GM21515 (cell line): Measurements from ENCODE around the gene AJM1.
"Not testable (repeated sequence)": the region's sequence is repeated elsewhere in the genome, so short reads cannot be mapped to it uniquely, and the experiment has no call there.

Experiments used
- ATAC-seq: cut with Tn5 transposase; IDR thresholded peaks from one replicate; pipeline ENCODE4 v1.9.1; 2021; ENCODE audit not compliant: unreplicated experiment

Gene AJM1

DNA sequence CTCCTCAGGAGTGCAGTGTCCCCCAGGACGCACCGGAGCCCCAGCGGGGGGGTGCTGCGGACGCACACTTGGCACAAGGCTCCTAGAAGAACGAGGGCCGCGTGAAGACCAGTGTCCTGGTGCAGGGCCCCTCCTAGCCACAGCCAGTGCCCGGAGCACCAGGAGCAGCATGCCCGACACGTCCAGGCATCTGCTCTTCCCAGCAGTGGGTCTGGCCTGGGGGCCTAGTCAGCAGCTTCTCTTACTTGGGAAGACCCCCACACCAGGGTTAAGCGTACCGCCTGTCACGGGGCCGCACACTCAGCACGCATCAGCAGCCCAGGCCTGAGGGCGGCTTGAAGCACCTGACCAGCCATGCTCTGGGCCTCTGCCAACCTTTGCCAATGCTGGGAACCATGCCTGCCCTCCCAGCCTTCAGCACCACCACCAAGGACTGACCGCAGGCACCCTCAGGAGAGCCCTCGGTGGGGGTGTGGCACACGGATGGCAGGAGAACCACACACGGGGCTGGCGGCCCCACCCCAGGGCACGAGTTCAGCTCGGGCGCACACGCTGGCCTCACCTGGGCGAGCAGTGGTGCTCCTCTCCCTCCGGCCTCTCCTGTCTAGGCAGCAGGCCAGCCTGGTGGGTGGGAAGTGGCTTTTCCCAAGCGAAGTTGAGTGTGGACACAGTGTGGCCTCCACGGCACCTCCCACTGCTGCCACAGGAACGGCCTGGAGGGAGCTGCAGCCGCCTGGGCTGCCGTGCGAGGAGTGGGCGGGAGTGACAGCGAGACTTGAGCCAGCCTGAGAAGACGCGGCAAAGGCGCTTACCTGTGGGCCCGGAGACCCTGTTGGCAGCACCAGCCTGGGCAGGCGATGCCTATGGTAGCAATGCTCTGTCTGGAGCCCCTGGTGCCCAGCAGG, 12.0 kb upstream of the AJM1 start:
- ATAC-seq: no peak

DNA sequence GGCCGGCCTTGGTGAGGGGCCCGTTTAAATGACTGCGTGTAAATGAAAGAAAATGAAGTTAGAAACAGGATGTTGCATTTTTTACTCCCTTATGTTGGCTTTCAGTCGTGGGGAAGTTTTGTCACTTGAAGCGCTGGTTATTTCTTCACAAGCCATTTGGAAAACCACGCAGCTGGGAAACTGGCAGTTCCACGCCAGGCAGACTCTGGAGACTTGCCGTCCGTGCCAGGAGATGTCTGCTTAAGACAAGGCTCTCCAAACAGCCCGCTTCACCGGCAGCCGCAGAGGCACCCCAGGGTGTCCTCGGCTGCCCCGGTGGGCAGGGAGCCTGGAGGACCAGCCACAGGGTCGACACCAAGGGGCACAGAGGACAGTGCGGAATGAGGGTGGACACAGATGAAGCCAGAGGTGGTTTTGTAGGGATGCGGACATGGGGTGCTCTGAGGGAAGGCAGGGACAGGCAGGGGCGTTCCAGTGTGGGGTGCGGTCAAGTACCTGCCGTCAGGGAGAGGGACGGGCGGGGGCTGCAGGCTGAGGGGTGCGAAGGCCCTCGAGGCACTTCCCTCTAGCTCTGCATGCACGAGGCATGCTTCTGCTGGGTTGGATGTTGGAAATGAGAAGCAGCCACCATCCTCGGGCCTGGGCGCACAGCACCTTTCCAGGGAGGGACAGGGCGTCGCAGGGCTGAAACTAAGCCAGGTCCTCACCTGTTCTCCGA, 11.1 kb upstream of the AJM1 start:
- no peak for ATAC-seq

DNA sequence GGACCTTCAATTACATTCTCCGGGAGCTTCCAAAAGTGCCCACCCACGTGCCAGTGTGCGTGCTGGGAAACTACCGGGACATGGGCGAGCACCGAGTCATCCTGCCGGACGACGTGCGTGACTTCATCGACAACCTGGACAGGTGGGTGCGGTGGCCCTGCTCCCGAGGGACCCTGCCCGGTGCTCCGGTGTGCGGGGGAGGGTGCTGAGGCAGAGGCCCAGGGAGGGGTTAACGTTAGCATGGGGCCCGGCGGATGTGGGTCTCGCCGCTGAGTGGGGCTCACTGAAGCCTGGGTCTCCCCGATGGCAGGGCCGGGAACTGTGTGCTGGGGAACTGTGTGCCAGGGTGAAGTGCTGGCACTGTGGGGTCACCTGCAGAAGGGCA, 10.6 kb upstream of the AJM1 start:
- no peak for ATAC-seq

DNA sequence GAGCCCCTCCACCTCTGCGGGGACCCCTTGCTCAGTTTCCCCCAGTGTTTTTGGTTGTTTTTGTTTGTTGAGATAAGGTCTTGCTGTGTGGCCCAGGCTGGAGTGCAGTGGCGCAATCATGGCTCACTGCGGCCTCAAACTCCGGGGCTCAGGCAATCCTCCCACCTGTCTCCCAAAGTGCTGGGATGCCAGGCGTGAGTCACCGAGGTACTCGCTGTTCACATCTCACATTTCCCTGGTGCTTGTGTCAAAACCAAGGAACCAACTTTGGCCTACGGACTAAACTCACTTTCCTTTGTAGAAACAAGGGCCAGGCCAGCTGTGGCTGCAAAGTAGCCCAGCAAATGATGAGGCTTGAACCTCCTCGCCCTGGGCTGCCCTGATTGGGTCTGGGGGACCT, 9.7 kb upstream of the AJM1 start:
- no peak for ATAC-seq

DNA sequence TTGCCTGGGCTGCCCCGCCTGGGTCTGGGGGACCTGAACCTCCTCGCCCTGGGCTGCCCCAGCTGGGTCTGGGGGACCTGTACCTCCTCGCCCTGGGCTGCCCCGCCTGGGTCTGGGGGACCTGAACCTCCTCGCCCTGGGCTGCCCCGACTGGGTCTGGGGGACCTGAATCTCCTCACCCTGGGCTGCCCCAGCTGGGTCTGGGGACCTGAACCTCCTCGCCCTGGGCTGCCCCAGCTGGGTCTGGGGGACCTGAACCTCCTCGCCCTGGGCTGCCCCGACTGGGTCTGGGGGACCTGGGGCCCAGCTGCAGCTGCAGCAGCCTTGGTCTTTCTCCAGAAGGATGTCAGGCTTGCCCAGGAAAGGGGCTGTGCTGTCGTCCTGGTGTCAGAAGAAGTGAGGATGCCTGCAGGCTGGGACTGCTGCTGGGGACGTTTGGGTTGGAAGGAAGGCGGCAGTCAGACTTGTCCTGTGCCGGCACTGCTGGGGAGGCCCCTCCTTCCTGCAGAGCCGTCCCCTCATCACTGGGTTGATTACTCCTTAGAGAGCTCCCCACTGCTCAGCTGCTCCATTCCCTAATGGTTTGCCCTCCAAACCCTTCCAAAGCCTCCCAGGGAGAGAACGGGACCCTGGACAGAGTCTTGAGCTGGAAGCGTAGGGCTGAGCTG, 8.8 kb upstream of the AJM1 start:
- not testable (repeated sequence) for ATAC-seq

DNA sequence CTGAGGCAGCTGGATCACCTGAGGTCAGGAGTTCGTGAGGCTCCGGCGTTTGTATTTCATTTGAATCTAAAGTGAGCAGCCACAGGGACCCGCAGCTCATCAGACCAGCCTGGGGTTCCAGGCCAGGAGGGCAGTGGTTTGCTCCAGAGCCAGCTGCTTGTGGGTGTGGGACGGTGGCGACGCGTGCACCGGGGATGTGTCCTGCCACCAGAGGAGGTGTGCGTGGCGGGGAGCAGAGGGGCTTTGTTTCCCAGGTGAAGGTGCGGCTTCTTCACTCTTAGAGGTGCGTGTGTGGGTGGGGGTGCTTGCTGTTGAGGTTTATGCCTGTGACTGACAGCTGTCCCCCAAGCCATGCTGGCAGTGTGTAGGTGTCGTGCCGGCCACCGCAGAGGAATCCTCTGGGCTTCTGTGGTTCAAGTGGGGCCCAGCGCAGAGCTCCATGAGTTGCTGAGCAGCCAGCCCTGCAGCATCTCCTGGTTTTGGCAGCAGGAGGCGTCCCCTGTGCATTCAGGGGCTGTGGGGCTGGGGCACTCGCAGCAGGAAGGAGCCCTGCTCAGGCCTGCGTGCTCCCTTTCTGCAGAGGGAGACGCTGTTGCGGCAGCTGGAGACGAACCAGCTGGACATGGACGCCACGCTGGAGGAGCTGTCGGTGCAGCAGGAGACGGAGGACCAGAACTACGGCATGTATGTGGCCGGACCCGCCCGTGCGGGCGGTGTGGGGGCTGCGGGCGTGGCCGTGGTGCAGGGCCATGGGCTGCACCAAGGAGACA, 6.9 kb upstream of the AJM1 start:
- ATAC-seq: no peak

DNA sequence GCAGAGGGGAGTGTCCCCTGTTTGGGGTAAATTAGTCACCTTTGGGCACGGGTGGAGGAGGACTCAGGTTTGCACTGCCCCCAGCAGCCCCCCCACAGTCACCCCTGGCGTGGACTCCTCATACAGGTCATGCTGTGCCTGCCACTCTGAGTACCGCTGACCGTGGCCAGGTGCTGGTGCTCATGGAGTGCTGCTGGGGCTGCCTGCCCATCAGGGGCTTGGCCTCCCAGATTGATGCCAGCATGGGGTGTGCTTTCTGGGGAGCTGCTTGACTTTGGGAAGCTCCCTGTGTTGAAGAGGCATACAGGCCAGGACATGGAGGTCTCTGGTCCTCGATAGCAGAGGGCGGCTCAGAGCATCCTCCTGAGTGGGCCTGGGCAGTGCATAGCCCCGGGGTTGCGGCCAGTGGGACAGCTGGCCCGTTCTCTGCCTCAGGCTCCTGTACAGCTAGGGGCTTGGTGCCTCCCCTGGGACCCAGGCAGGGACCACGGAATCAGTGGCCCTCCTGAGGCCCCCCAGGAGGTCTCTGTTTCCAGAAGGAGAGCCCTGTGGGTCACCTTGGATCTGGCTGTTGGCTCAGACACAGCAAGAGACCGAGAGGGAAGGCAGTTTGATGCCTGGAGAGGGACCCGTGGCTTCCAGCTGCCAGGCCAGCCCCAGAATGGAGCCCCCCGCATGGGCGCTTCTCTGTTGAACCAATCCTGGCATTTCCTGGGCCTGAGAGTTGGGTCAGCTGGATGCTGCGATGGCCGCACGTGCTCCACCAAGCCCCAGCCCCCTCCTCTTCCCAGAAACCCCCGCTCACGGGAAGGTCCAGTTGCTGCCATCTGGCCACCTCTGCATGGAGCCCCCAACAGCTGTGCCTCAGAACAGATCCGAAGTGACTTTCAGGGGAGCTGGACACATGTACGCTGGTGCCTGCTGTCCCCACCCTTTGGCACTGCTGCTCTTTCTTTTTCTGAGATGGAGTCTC, 6.1 kb upstream of the AJM1 start:
- ATAC-seq: no peak

DNA sequence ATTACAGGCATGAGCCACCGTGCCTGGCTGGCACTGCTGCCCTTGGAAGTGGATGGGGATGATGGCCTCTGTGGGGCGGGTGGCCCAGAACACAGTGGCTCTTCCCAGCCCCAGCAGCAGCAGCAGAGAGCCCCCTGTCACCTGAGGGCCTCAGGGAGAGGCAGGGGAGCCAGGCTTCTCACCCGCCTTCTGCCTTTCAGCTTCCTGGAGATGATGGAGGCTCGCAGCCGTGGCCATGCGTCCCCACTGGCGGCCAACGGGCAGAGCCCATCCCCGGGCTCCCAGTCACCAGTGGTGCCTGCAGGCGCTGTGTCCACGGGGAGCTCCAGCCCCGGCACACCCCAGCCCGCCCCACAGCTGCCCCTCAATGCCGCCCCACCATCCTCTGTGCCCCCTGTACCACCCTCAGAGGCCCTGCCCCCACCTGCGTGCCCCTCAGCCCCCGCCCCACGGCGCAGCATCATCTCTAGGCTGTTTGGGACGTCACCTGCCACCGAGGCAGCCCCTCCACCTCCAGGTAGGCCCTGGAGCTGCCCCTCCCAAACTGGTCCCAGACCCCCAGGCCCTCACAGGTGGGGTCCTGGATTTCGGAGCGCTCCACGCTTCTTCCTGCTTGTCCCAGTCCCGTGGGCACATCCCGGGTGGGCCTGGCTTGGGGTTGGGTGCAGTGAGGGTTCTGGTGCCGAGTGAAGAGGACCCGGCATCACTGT, 5.0 kb upstream of the AJM1 start:
- ATAC-seq: no peak

DNA sequence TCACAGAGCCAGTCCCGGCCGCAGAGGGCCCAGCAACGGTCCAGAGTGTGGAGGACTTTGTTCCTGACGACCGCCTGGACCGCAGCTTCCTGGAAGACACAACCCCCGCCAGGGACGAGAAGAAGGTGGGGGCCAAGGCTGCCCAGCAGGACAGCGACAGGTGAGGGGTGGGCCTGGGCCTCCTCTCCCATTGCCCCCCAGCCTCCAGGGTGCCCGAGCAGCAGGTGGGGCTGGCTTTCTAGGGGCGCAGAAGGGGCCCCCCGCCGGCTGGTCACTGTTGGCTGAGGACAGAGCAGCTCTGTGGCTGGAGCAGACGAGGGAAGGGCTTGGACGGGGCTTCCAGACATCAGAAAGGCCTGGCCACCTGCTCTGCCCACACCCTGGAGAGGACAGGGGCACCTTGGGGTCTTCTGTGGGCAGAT, 4.4 kb upstream of the AJM1 start:
- not testable (repeated sequence) for ATAC-seq

DNA sequence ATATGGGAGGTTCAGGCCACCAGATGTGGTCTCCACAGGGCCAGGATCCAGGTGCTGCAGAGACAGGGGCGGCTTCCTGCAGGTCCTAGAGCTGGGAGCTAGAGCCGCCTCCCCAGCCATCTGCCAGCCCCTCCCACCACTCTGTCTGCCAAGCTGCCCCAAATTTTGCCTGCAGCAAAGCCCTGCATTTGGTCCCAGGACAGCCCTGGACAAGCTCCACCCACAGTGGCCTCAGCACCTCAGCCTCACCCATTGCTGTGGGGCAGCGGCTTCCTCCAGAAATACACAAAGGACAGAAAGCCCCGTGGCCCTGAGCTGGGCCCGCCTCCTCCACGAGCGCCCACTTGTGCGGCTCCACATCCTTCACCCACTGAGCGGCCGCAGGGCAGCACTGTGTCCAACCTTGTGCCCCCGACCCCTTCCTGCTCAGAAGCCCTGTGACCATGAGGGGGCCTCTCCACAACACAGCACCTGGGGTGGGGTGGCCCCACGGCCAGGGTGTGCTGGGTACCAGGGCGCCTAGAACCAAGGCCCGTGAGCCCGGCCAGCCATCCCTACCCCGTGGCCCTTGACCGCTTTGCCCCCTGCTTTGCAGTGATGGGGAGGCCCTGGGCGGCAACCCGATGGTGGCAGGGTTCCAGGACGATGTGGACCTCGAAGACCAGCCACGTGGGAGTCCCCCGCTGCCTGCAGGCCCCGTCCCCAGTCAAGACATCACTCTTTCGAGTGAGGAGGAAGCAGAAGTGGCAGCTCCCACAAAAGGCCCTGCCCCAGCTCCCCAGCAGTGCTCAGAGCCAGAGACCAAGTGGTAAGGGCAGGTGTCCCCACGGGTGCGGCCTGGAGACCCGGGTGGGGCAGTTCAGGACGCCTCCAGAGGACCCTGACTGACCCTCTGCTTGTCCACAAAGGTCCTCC, 3.7 kb upstream of the AJM1 start:
- ATAC-seq: no peak

DNA sequence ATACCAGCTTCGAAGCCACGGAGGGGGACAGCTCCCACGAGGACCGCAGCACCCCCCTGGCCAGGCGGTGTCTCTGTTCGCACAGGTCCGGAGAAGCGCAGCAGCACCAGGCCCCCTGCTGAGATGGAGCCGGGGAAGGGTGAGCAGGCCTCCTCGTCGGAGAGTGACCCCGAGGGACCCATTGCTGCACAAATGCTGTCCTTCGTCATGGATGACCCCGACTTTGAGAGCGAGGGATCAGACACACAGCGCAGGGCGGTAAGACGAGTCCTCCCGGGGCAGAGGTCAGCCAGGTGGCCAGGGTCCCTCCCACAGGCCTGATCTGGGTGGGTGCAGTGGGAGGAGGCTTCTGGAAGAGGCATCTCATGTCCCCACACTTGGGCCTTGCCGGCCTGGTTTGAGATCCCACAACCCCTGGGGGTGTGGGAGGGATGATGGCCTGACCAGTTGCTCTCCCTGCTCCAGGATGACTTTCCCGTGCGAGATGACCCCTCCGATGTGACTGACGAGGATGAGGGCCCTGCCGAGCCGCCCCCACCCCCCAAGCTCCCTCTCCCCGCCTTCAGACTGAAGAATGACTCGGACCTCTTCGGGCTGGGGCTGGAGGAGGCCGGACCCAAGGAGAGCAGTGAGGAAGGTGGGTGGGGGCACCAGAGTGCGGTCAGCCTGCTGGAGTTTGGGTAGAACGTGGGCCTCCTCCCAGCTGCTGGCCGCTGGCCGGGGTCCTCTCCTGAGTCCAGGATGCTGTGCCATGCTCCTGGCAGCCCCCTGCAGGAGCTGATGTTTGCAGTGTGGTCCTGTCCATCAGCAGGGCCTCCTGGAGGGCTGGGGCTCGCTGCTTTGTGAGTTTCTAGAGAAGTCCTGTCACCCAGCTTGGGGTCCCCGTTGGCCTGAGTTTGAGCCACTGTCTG, 2.8 kb upstream of the AJM1 start:
- no peak for ATAC-seq

DNA sequence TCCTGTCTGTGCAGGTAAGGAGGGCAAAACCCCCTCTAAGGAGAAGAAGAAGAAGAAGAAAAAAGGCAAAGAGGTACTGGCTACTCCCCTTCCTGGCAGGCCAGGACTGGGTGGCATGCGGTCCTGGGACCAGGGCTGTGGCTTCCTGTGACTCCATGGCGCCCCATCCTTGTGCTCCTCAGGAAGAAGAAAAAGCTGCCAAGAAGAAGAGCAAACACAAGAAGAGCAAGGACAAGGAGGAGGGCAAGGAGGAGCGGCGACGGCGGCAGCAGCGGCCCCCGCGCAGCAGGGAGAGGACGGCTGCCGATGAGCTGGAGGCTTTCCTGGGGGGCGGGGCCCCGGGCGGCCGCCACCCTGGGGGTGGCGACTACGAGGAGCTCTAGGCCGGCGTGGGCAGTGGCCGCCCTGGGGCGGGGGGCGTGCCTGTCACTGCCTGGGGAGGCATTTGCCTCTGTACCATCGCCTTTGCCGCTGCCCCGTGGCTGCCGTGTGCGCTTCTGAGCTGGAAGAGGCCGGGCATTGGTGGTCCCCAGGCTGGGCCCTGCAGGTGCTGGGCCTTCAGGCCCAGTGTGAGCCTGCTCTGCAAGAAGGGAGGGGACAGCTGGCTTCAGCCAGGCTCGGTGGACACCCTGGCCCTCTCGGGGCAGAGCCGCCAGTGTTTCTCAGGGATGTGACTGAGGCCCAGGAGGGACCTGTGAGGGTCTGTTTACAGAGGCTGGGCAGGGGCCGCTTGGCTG, 2.0 kb upstream of the AJM1 start:
- ATAC-seq: no peak

DNA sequence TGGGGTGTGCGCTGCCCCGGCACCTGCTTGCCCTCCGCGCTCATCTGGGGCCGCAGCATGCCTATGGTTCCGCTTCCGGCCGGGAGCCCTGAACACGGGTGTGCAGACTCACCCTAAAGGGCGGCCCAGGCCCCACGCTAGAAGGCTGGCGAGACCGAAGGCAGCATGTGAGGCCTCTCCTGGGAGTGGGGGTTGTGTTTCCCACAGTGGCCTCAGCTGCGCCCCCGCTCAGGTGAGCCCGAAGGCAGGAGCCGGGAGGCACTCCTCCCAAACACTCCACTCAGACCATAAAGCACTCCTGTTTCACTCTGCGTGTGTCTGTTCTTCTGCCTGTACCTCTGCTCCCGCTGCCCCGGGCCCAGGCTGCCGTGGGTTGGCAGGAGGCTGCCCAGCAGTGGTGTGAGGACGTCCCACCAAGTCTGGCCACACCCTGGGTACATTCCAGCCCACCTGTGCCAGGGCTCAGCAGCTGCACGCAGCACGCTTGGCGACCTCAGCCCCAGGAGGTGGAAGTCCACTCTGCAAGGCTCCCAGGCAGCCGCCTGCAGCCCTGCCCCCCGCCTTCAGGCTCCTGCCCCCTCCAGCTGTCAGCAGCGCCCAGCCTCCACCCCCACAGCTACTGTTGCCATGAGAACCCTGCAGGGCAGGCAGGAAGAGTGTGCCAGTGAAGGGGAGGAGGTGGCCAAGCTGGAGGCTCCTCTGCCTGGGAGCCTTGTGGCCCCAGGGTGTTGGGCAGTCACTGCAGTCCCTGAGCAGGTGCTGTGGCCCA, 1.2 kb upstream of the AJM1 start:
- no peak for ATAC-seq

DNA sequence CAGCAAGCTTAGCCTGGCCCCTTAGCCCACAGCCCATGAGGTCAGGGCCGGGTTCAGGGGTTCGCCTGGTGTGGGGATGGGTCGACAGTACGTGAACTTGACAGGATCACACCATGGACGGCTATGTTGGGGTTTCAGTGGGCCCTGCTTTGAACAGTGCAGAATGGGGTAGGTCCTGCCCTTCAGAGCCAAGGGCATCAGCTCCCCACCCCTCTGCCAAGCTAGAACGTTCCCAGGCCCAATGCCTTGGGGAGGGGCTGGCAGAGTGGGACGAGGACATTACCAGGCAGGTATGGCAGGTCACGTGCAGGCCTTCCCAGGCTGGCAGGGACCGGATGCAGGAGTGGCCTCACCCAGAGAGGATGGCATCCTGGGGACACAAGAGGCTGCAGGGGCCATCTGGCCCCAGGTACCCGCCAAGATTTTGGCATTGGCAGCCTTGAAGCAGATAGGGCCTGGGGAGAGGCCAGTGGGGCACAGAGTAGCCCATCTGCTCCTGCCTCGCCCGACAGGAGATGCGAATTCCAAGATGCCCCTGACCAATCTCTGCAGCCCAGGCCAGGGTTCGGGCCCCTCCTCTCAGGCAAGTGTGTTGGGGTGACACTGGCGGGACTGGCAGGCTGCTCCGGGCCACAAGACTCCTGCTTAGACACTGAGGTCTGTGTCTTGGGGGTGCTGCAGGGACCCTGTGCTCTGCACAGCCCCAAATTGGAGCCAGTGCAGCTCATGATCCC, 465 bp upstream of the AJM1 start:
- not testable (repeated sequence) for ATAC-seq

DNA sequence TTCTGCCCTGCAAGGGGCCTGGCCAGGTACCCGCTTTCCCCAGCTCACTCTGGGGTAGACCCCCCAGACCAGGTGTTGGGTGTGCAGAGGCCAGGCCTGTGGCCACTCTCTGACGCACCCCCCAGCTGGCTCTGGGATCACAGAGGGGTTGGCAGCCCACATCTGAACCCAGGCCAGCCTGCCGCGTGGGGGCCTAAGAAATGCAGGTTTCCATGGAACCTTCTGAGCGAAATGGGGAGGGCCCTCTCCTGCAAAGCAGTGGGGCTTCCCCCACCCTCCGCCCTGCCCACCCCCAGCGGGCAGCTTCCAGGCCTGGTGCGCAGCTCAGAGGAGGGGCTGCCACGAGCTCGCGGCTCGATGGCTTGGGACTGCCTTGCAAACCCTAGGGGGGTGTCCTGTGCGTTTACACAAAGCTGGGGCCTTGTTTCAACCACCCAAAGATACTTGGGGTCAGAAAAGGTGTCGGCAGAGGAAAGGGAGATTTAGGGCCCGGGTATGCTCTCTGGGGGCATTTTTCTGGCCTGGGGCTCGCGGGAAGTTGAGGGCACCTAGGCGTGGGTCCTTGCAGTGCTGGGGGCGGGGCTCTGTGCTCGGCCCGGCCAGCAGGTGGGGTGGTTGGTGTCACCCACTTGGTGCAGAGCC, 1.0 kb downstream of the AJM1 start:
- ATAC-seq: not testable (repeated sequence)
